HG02610 (cell line): ENCODE data around the gene OR4F6.

Experiments used
- ATAC-seq: cut with Tn5 transposase; IDR thresholded peaks from one replicate; pipeline ENCODE4 v1.9.1; 2021; ENCODE audit warnings: mild to moderate bottlenecking, moderate library complexity; ENCODE audit not compliant: unreplicated experiment

The OR4F6 gene

GRCh38 chr15:101804375-101804774 is 1.1 kb downstream of the OR4F6 start:
- no peak for ATAC-seq

- ATAC-seq: no peak
Measured at GRCh38 chr15:101804941-101805340, 1.6 kb downstream of the OR4F6 start.

GRCh38 chr15:101805605-101806345 is 2.5 kb downstream of the OR4F6 start:
- ATAC-seq: no peak

GRCh38 chr15:101807345-101807945 is 4.1 kb downstream of the OR4F6 start:
- ATAC-seq: no peak

- no peak for ATAC-seq
Measured at GRCh38 chr15:101808201-101808600, 4.9 kb downstream of the OR4F6 start.

- no peak for ATAC-seq
Measured at GRCh38 chr15:101810456-101810855, 7.1 kb downstream of the OR4F6 start.

- no peak for ATAC-seq
Measured at GRCh38 chr15:101810876-101811275, 7.6 kb downstream of the OR4F6 start.

- ATAC-seq: no peak
Measured at GRCh38 chr15:101811902-101812301, 8.6 kb downstream of the OR4F6 start, which contains the start of gene OR4F15. OR4F15 (plus strand) TSS chr15:101812202; CDS start chr15:101818187, 5,985 bp downstream.

GRCh38 chr15:101813803-101814534 is 10.7 kb downstream of the OR4F6 start:
- no peak for ATAC-seq

GRCh38 chr15:101820781-101821180 is 17.5 kb downstream of the OR4F6 start:
- ATAC-seq: no peak

GRCh38 chr15:101827257-101827656 is 23.9 kb downstream of the OR4F6 start:
- no peak for ATAC-seq

GRCh38 chr15:101828774-101829173 is 25.5 kb downstream of the OR4F6 start:
- no peak for ATAC-seq

GRCh38 chr15:101841656-101842055 is 38.3 kb downstream of the OR4F6 start:
- ATAC-seq: no peak

GRCh38 chr15:101844916-101845315 is 41.6 kb downstream of the OR4F6 start:
- ATAC-seq: no peak

- no peak for ATAC-seq
Measured at GRCh38 chr15:101852356-101852755, 49.0 kb downstream of the OR4F6 start.
